Ishikawa (cell line): Measurements from ENCODE around the gene TDP1.

ENCODE experiments used
- CEBPB ChIP-seq: IDR thresholded peaks from 2 replicates; pipeline ENCODE4 v1.6.1; 2012
- CREB1 ChIP-seq: IDR thresholded peaks from 2 replicates; pipeline ENCODE4 v1.6.1; 2012; ENCODE audit warnings: low read depth
- EGR1 ChIP-seq: IDR thresholded peaks from 2 replicates; pipeline ENCODE4 v1.6.1; 2012
- EP300 ChIP-seq: IDR thresholded peaks from 2 replicates; pipeline ENCODE4 v1.6.1; 2012; ENCODE audit warnings: borderline replicate concordance
- FOXM1 ChIP-seq: IDR thresholded peaks from 2 replicates; pipeline ENCODE4 v1.6.1; 2012; ENCODE audit warnings: low read depth, borderline replicate concordance
- MAX ChIP-seq: IDR thresholded peaks from 2 replicates; pipeline ENCODE4 v1.6.1; 2012
- NFIC ChIP-seq: IDR thresholded peaks from 2 replicates; pipeline ENCODE4 v1.6.1; 2012
- RAD21 ChIP-seq: IDR thresholded peaks from 2 replicates; pipeline ENCODE4 v1.6.1; 2012; ENCODE audit warnings: low read depth
- REST ChIP-seq: IDR thresholded peaks from 2 replicates; pipeline ENCODE4 v1.6.1; 2012; ENCODE audit warnings: low read depth, mild to moderate bottlenecking
- TAF1 ChIP-seq: IDR thresholded peaks from 2 replicates; pipeline ENCODE4 v1.6.1; 2012; ENCODE audit warnings: low read depth, mild to moderate bottlenecking
- TCF12 ChIP-seq: IDR thresholded peaks from 2 replicates; pipeline ENCODE4 v1.6.1; 2012; ENCODE audit warnings: low read depth
- TEAD4 ChIP-seq: IDR thresholded peaks from 2 replicates; pipeline ENCODE4 v1.6.1; 2012
- USF1 ChIP-seq: IDR thresholded peaks from 2 replicates; pipeline ENCODE4 v1.6.1; 2012
- YY1 ChIP-seq: IDR thresholded peaks from 2 replicates; pipeline ENCODE4 v1.6.1; 2012; ENCODE audit warnings: low read depth
- ZBTB7A ChIP-seq: IDR thresholded peaks from 2 replicates; pipeline ENCODE4 v1.6.1; 2012; ENCODE audit warnings: low read depth

The TDP1 gene

GRCh38 chr14:89986462-89987160 lies 30.9 kb downstream of the TDP1 start:
- TF ChIP-seq CEBPB: no peak
- no peak for TF ChIP-seq FOXM1
- no peak for TF ChIP-seq REST
- TF ChIP-seq TCF12: no peak
- no peak for TF ChIP-seq RAD21

DNA sequence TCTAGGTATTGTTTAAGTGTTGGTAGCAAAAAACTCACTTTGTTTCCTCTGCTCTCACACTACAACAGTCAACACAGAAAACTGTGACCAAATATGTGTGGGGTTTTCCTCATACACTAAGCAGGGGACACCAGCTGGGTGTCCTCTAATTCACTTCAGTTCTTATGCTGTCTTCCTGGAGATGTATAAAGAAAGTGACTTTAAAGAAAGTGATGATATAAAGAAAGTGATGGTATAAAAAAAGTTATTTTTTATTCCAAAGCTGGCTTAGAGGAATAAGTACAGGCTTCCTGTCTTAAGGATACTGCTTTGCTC lies 31.4 kb downstream of the TDP1 start:
- no peak for TF ChIP-seq CREB1
- TF ChIP-seq USF1: no peak
- TF ChIP-seq YY1: no peak
- TF ChIP-seq CEBPB: no peak
- no peak for TF ChIP-seq EGR1

DNA sequence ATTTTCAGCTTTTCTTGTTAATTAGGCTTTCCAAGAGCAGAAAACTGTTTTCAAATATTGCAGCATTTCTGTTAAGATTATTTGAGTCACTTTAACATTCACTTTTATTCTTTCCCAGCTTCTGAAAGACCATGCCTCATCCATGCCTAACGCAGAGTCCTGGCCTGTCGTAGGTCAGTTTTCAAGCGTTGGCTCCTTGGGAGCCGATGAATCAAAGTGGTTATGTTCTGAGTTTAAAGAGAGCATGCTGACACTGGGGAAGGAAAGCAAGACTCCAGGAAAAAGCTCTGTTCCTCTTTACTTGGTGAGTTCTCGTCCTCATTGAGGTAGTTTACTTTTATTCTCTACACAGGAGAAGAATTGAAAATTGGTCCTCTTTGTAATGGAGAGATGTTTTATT lies 33.1 kb downstream of the TDP1 start:
- no peak for TF ChIP-seq FOXM1
- no peak for TF ChIP-seq ZBTB7A
- no peak for TF ChIP-seq REST
- no peak for TF ChIP-seq TEAD4
- no peak for TF ChIP-seq EGR1
- TF ChIP-seq MAX: no peak
- no peak for TF ChIP-seq CEBPB
- no peak for TF ChIP-seq CREB1
- TF ChIP-seq EP300: no peak
- TF ChIP-seq RAD21: no peak
- no peak for TF ChIP-seq TAF1
- TF ChIP-seq USF1: no peak
- TF ChIP-seq TCF12: no peak
- TF ChIP-seq YY1: no peak
- no peak for TF ChIP-seq NFIC

DNA sequence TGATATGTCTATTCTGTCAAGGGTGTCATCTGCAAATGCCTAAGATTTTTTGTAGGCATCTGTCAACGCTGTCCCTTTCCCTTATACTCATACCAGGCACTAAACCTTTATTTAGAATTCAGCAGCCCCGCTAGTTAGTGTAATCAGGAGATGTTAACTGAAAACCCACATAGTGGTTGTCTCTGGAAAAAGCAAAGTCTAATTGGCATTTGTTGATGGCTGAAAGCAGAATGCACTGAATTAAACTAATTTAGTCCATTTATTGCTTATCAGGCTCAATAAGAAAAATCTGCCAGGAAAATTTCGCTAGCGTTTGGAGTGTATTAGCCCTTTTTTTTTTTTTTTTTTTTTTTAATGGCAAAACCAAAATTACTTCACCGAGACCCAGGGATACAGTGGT lies 34.5 kb downstream of the TDP1 start:
- TF ChIP-seq FOXM1 (no peak), EGR1 (no peak), CEBPB (no peak), RAD21 (no peak), ZBTB7A (no peak), CREB1 (no peak)

- TF ChIP-seq TCF12 (no peak), TEAD4 (no peak), FOXM1 (no peak), CREB1 (no peak), ZBTB7A (no peak), EGR1 (no peak), EP300 (no peak), TAF1 (no peak), YY1 (no peak), RAD21 (no peak), USF1 (no peak), MAX (no peak), REST (no peak), CEBPB (no peak), NFIC (no peak)
Observed at GRCh38 chr14:89990623-89991275, 35.0 kb downstream of the TDP1 start.
